Measurements from ENCODE around the gene APBB1. TPM values are rescaled to one million over a fixed set of nuclear protein-coding genes. Genes with fewer than 3 reads are reported as not detected.
A peak's percentile ranks its signal among the peaks of the same experiment; 100 is the strongest.

The APBB1 gene
- total and polyA plus RNA-seq, 5 donors from 2014 or later = 89.0 to 134 (median 113) TPM

DNA sequence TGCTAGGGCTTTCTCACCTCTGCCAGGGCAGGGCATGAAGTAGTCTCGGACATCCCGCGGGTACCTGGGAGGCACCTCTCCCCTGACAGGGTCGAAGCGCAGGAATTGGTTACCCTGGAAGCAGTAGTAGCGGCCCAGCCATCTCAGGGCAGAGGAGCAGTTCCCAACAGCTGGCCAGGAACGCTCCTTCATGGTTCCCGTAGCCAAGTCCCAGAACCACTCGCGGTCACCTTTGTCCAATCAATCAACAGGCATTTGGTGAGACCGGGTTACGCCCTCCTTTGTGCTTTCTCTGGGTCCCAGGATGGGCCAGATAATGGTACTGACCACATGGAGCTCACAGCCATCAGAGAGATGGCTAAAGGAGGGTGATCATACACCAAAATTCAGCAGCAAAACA lies 18.5 kb upstream of the APBB1 start:
- Mint-ChIP-seq H3K4me1 (peaks cover 0 to 5% (median 2%) of the 10 kb centered on the region in 4 donors), H3K27me3 (peaks cover 3% of the 10 kb centered on the region), H3K4me3 (no peak overlapping the region), H3K27ac (no peak overlapping the region), H3K36me3 (no peaks in the 10 kb centered on the region), H3K9me3 (no peaks in the 10 kb centered on the region)
- ATAC-seq (ENCODE audit: low read depth in 2 of 2) (no peak), DNase-seq (no peak)
- Histone ChIP-seq H3K4me1 (ENCODE audit: control insufficient read depth, insufficient read depth, low read length, poor library complexity, severe bottlenecking) (peaks cover 16% of the 10 kb centered on the region), H3K27me3 (ENCODE audit: control insufficient read depth, insufficient read depth, low read length) (no peaks in the 10 kb centered on the region), H3K9me3 (ENCODE audit: control insufficient read depth in 2 of 2, low read length in 2 of 2) (no peaks in the 10 kb centered on the region), H3K36me3 (ENCODE audit: control insufficient read depth, insufficient read depth, low read length) (no peaks in the 10 kb centered on the region), H3K4me3 (ENCODE audit: low read depth, low read length) (no peak overlapping the region), H3K27ac (ENCODE audit: insufficient read depth, low read length, poor library complexity, severe bottlenecking) (no peak overlapping the region)

GRCh38 chr11:6433998-6434660 lies 15.2 kb upstream of the APBB1 start:
- ATAC-seq (ENCODE audit: low read depth in 2 of 2) (no peak), DNase-seq (no peak)
- H3K9me3 Mint-ChIP-seq = no peaks in the 10 kb centered on the region
- H3K4me1 Mint-ChIP-seq = peaks cover 0 to 7% (median 4%) of the 10 kb centered on the region in 4 donors
- H3K36me3 Mint-ChIP-seq = no peaks in the 10 kb centered on the region
- Histone ChIP-seq H3K27me3 (ENCODE audit: control insufficient read depth, insufficient read depth, low read length) (no peaks in the 10 kb centered on the region), H3K4me3 (ENCODE audit: low read depth, low read length) (no peak overlapping the region), H3K36me3 (ENCODE audit: control insufficient read depth, insufficient read depth, low read length) (no peaks in the 10 kb centered on the region), H3K27ac (ENCODE audit: insufficient read depth, low read length, poor library complexity, severe bottlenecking) (no peak overlapping the region), H3K9me3 (ENCODE audit: control insufficient read depth in 2 of 2, low read length in 2 of 2) (no peaks in the 10 kb centered on the region), H3K4me1 (ENCODE audit: control insufficient read depth, insufficient read depth, low read length, poor library complexity, severe bottlenecking) (peaks cover 16% of the 10 kb centered on the region)
- peak overlapping the region in 2 of 3 donors; percentile 36 to 64 for H3K27ac Mint-ChIP-seq
- peaks cover 4% of the 10 kb centered on the region for H3K27me3 Mint-ChIP-seq
- no peak overlapping the region for H3K4me3 Mint-ChIP-seq

DNA sequence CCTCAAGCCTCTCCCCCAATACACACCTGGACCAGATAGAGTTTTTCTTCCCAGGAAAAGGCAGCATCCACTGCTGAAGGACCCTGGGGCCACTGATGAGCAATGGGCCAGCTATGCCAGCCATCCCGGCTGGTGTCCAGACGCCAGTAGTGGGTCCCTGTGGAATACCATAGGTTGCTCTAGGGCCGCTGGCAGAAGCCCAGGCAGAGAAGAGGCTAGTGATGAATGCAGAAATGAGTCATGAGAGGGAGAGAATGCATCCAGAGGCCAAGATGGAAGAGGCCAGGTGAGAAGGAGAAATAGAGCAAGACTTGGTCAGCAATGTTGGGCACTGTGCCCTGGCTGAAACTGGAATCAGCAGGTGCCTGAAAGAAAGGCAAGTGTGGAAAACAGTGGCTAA lies 13.0 kb upstream of the APBB1 start:
- Histone ChIP-seq H3K27me3 (ENCODE audit: control insufficient read depth, insufficient read depth, low read length) (peaks cover 2% of the 10 kb centered on the region), H3K9me3 (ENCODE audit: control insufficient read depth in 2 of 2, low read length in 2 of 2) (no peaks in the 10 kb centered on the region), H3K27ac (ENCODE audit: insufficient read depth, low read length, poor library complexity, severe bottlenecking) (no peak overlapping the region), H3K36me3 (ENCODE audit: control insufficient read depth, insufficient read depth, low read length) (no peaks in the 10 kb centered on the region), H3K4me3 (ENCODE audit: low read depth, low read length) (no peak overlapping the region), H3K4me1 (ENCODE audit: control insufficient read depth, insufficient read depth, low read length, poor library complexity, severe bottlenecking) (no peaks in the 10 kb centered on the region)
- no peaks in the 10 kb centered on the region for H3K36me3 Mint-ChIP-seq
- no peak overlapping the region for H3K27ac Mint-ChIP-seq
- no peak overlapping the region for H3K4me3 Mint-ChIP-seq
- H3K27me3 Mint-ChIP-seq = peaks cover 10% of the 10 kb centered on the region
- ATAC-seq (ENCODE audit: low read depth in 2 of 2) (no peak), DNase-seq (no peak)
- no peaks in the 10 kb centered on the region for H3K9me3 Mint-ChIP-seq
- peaks cover 0 to 7% (median 4%) of the 10 kb centered on the region in 4 donors for H3K4me1 Mint-ChIP-seq

GRCh38 chr11:6427516-6427915 lies 8.6 kb upstream of the APBB1 start:
- no peaks in the 10 kb centered on the region for H3K4me1 ChIP-seq (ENCODE audit: control insufficient read depth, insufficient read depth, low read length, poor library complexity, severe bottlenecking)
- Mint-ChIP-seq H3K36me3 (no peaks in the 10 kb centered on the region), H3K9me3 (no peaks in the 10 kb centered on the region), H3K27me3 (peaks cover 37% of the 10 kb centered on the region), H3K4me1 (peaks cover 0 to 4% (median under 1%) of the 10 kb centered on the region in 4 donors), H3K4me3 (no peak overlapping the region), H3K27ac (peak overlapping the region in 1 of 3 donors; percentile 55)
- no peak for DNase-seq
- no peak overlapping the region for H3K4me3 ChIP-seq (ENCODE audit: low read depth, low read length)
- H3K27me3 ChIP-seq (ENCODE audit: control insufficient read depth, insufficient read depth, low read length) = peaks cover 12% of the 10 kb centered on the region
- no peak for ATAC-seq (ENCODE audit: low read depth in 2 of 2)
- H3K27ac ChIP-seq (ENCODE audit: insufficient read depth, low read length, poor library complexity, severe bottlenecking) = no peak overlapping the region
- H3K9me3 ChIP-seq (ENCODE audit: control insufficient read depth in 2 of 2, low read length in 2 of 2) = no peaks in the 10 kb centered on the region
- H3K36me3 ChIP-seq (ENCODE audit: control insufficient read depth, insufficient read depth, low read length) = no peaks in the 10 kb centered on the region

DNA sequence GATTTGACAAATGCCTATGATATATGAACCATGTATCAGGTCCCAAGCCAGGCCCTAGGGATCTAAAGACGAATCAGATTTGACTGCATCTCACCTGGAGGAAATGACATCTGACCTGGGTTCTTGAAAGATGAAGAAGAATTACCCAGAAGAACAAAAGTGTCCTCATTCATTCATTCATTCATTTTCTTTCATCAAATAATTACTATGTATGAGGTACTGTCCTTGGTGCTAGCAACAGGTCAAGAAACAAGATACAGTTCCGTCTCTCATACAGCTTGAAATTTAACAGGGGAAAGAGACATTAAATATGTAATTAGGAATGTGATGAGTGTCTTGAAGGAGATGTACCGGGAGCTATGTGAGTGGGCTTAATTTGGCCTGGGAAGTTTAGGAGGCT lies 1.8 kb upstream of the APBB1 start:
- Mint-ChIP-seq H3K4me3 (peak overlapping the region; percentile 11 to 90 (median 90)), H3K27ac (peak overlapping the region in 2 of 3 donors; percentile 26 to 87), H3K4me1 (peaks cover 0 to 10% (median 4%) of the 10 kb centered on the region in 4 donors), H3K27me3 (peaks cover 30% of the 10 kb centered on the region), H3K36me3 (peaks cover 4% of the 10 kb centered on the region), H3K9me3 (peaks cover 0 to 4% (median 0%) of the 10 kb centered on the region in 7 donors)
- DNase-seq = no peak
- Histone ChIP-seq H3K27me3 (ENCODE audit: control insufficient read depth, insufficient read depth, low read length) (peaks cover 15% of the 10 kb centered on the region), H3K27ac (ENCODE audit: insufficient read depth, low read length, poor library complexity, severe bottlenecking) (no peak overlapping the region), H3K9me3 (ENCODE audit: control insufficient read depth in 2 of 2, low read length in 2 of 2) (no peaks in the 10 kb centered on the region), H3K36me3 (ENCODE audit: control insufficient read depth, insufficient read depth, low read length) (no peaks in the 10 kb centered on the region), H3K4me1 (ENCODE audit: control insufficient read depth, insufficient read depth, low read length, poor library complexity, severe bottlenecking) (peaks cover 27% of the 10 kb centered on the region), H3K4me3 (ENCODE audit: low read depth, low read length) (no peak overlapping the region)
- no peak for ATAC-seq (ENCODE audit: low read depth in 2 of 2)

- no peak overlapping the region for H3K27ac Mint-ChIP-seq
- Histone ChIP-seq H3K27me3 (ENCODE audit: control insufficient read depth, insufficient read depth, low read length) (peaks cover 11% of the 10 kb centered on the region), H3K27ac (ENCODE audit: insufficient read depth, low read length, poor library complexity, severe bottlenecking) (peak overlapping the region; percentile 81), H3K9me3 (ENCODE audit: control insufficient read depth in 2 of 2, low read length in 2 of 2) (no peaks in the 10 kb centered on the region), H3K4me1 (ENCODE audit: control insufficient read depth, insufficient read depth, low read length, poor library complexity, severe bottlenecking) (peaks cover 48% of the 10 kb centered on the region), H3K36me3 (ENCODE audit: control insufficient read depth, insufficient read depth, low read length) (no peaks in the 10 kb centered on the region), H3K4me3 (ENCODE audit: low read depth, low read length) (peak overlapping the region; percentile 84)
- no peak for DNase-seq
- peaks cover 13% of the 10 kb centered on the region for H3K27me3 Mint-ChIP-seq
- peaks cover 4% of the 10 kb centered on the region for H3K36me3 Mint-ChIP-seq
- no peak overlapping the region for H3K4me3 Mint-ChIP-seq
- no peak for ATAC-seq (ENCODE audit: low read depth in 2 of 2)
- peaks cover 0 to 4% (median 0%) of the 10 kb centered on the region in 7 donors for H3K9me3 Mint-ChIP-seq
- H3K4me1 Mint-ChIP-seq = peaks cover 0 to 10% (median 4%) of the 10 kb centered on the region in 4 donors
Measured at GRCh38 chr11:6418557-6419008, 311 bp downstream of the APBB1 start.

DNA sequence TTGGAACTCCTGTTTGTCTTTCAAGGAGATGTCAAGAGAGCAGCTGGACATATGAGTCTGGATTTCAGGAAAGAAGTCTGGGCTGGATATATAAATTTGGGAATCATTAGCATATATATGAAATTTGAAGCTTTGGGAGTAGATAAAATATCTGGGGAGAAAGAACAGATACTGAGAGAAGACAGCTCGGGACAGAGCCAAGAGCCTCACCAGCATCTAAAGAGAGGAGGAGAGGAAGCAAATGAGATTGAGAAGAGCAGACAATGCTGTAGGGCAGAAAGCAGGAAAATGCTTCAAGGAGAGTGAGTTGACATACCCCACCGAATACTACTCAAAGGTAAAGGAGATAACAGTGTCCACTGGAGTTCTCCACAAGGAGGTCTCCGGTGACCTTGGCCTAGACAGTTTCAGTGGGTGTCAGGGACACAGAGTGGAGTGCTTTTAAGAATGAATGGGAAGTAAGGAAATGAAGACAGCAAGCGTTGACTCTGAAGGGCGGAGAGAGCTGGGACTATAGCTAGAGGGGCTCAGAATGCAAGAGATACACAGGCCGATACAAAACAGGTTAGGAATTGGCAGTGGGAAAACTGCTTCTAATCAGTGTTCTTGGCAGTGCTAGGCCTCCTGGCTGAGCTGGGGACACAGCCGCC lies 862 bp downstream of the APBB1 start:
- DNase-seq (no peak), ATAC-seq (ENCODE audit: low read depth in 2 of 2) (no peak)
- Histone ChIP-seq H3K9me3 (ENCODE audit: control insufficient read depth in 2 of 2, low read length in 2 of 2) (no peaks in the 10 kb centered on the region), H3K4me3 (ENCODE audit: low read depth, low read length) (peak overlapping the region; percentile 84), H3K27ac (ENCODE audit: insufficient read depth, low read length, poor library complexity, severe bottlenecking) (peak overlapping the region; percentile 81), H3K4me1 (ENCODE audit: control insufficient read depth, insufficient read depth, low read length, poor library complexity, severe bottlenecking) (peaks cover 54% of the 10 kb centered on the region), H3K36me3 (ENCODE audit: control insufficient read depth, insufficient read depth, low read length) (no peaks in the 10 kb centered on the region), H3K27me3 (ENCODE audit: control insufficient read depth, insufficient read depth, low read length) (peaks cover 6% of the 10 kb centered on the region)
- Mint-ChIP-seq H3K27me3 (peaks cover 7% of the 10 kb centered on the region), H3K4me1 (peaks cover 0 to 10% (median 5%) of the 10 kb centered on the region in 4 donors), H3K27ac (no peak overlapping the region), H3K36me3 (peaks cover 4% of the 10 kb centered on the region), H3K9me3 (peaks cover 0 to 4% (median 0%) of the 10 kb centered on the region in 7 donors), H3K4me3 (no peak overlapping the region)
